Measurements from ENCODE around the gene RGL2.

GRCh38 chr6:33294086-33294823 is 4.5 kb downstream of the RGL2 start:
- TF ChIP-seq CEBPB (IDR thresholded peaks at IDR 0.05; ENCODE audit: low read depth, low read length) (no peak), POLR2A (IDR thresholded peaks at IDR 0.05; ENCODE audit: low read depth, low read length) (no peak), MAFK (IDR thresholded peaks at IDR 0.05; ENCODE audit: low read depth, low read length) (no peak), CTCF (conservative IDR thresholded peaks at IDR 0.05; ENCODE audit: low read depth, low read length) (no peak), RCOR1 (IDR thresholded peaks at IDR 0.05; ENCODE audit: insufficient replicate concordance, low read length) (no peak), MXI1 (IDR thresholded peaks at IDR 0.05; ENCODE audit: borderline replicate concordance, low read depth, low read length) (no peak), MAZ (IDR thresholded peaks at IDR 0.05; ENCODE audit: borderline replicate concordance, low read depth, low read length) (no peak), RFX5 (IDR thresholded peaks at IDR 0.05; ENCODE audit: low read depth, low read length) (no peak)

Data from IMR-90 (cell line).